Measurements from ENCODE around the gene RASSF4.

The RASSF4 gene

GRCh38 chr10:44990302-44990655 is 30.7 kb downstream of the RASSF4 start:
- DNase-seq: peak in 1 of 2 experiments; percentile 2

- no peak for DNase-seq
Measured at GRCh38 chr10:44990965-44991364, 31.4 kb downstream of the RASSF4 start.

- no peak for DNase-seq
Measured at GRCh38 chr10:44991571-44991970, 32.0 kb downstream of the RASSF4 start.

- no peak for DNase-seq
Measured at GRCh38 chr10:44992070-44992731, 32.6 kb downstream of the RASSF4 start.

GRCh38 chr10:44992732-44993225 is 33.2 kb downstream of the RASSF4 start:
- no peak for DNase-seq

GRCh38 chr10:44993226-44993921 is 33.8 kb downstream of the RASSF4 start:
- no peak for DNase-seq

- DNase-seq: no peak
Measured at GRCh38 chr10:44993922-44994751, 34.5 kb downstream of the RASSF4 start.

GRCh38 chr10:44994752-44995530 is 35.3 kb downstream of the RASSF4 start:
- DNase-seq: no peak

GRCh38 chr10:44995581-44995913 is 35.9 kb downstream of the RASSF4 start:
- DNase-seq: no peak

- no peak for DNase-seq
Measured at GRCh38 chr10:44995914-44996669, 36.5 kb downstream of the RASSF4 start.

GRCh38 chr10:44997105-44997748 is 37.6 kb downstream of the RASSF4 start:
- no peak for DNase-seq

GRCh38 chr10:44998146-44998631 is 38.6 kb downstream of the RASSF4 start:
- no peak for DNase-seq

GRCh38 chr10:45000138-45000751 is 40.6 kb downstream of the RASSF4 start:
- DNase-seq: no peak

- peak; percentile 52 to 64 for DNase-seq
Measured at GRCh38 chr10:45000752-45001380, 41.3 kb downstream of the RASSF4 start, which contains the start of gene ZNF22. Gene ZNF22, plus strand, starts transcription at chr10:45000923. Its CDS starts 2,446 bp downstream, at chr10:45003369.

GRCh38 chr10:45001381-45002148 is 42.0 kb downstream of the RASSF4 start:
- DNase-seq: peak; percentile 56 to 67

- no peak for DNase-seq
Measured at GRCh38 chr10:45003432-45004000, 43.9 kb downstream of the RASSF4 start.

GRCh38 chr10:45004661-45005060 is 45.1 kb downstream of the RASSF4 start:
- no peak for DNase-seq

- DNase-seq: no peak
Measured at GRCh38 chr10:45005284-45005683, 45.7 kb downstream of the RASSF4 start.
